HG03066 (cell line): ENCODE data around the gene ERC2.

Experiments used
- ATAC-seq: cut with Tn5 transposase; IDR thresholded peaks from one replicate; pipeline ENCODE4 v1.9.1; 2021; ENCODE audit warnings: low read depth; ENCODE audit not compliant: unreplicated experiment

The ERC2 gene

GRCh38 chr3:55737186-55737585 lies 731.1 kb downstream of the ERC2 start:
- ATAC-seq, result no peak

- ATAC-seq, result no peak
Measured at GRCh38 chr3:55735976-55736375, 732.3 kb downstream of the ERC2 start.

- no peak for ATAC-seq
Measured at GRCh38 chr3:55731741-55732140, 736.5 kb downstream of the ERC2 start.

GRCh38 chr3:55729546-55729945 lies 738.7 kb downstream of the ERC2 start:
- no peak for ATAC-seq

- ATAC-seq, result no peak
Measured at GRCh38 chr3:55728461-55729100, 739.7 kb downstream of the ERC2 start.

GRCh38 chr3:55726501-55726775 lies 741.8 kb downstream of the ERC2 start:
- ATAC-seq, result no peak

GRCh38 chr3:55725681-55726500 lies 742.4 kb downstream of the ERC2 start:
- no peak for ATAC-seq

- ATAC-seq, result no peak
Measured at GRCh38 chr3:55724821-55725220, 743.4 kb downstream of the ERC2 start.

GRCh38 chr3:55724407-55724784 lies 743.9 kb downstream of the ERC2 start:
- ATAC-seq, result no peak

- no peak for ATAC-seq
Measured at GRCh38 chr3:55723653-55724406, 744.4 kb downstream of the ERC2 start.

- no peak for ATAC-seq
Measured at GRCh38 chr3:55721716-55722484, 746.4 kb downstream of the ERC2 start.

GRCh38 chr3:55720614-55721013 lies 747.7 kb downstream of the ERC2 start:
- no peak for ATAC-seq

- ATAC-seq, result no peak
Measured at GRCh38 chr3:55719508-55719907, 748.8 kb downstream of the ERC2 start.

GRCh38 chr3:55719006-55719405 lies 749.3 kb downstream of the ERC2 start:
- no peak for ATAC-seq

- no peak for ATAC-seq
Measured at GRCh38 chr3:55718521-55718921, 749.7 kb downstream of the ERC2 start.

- ATAC-seq, result no peak
Measured at GRCh38 chr3:55718074-55718473, 750.2 kb downstream of the ERC2 start.

- no peak for ATAC-seq
Measured at GRCh38 chr3:55717481-55717880, 750.8 kb downstream of the ERC2 start.

GRCh38 chr3:55716611-55717225 lies 751.5 kb downstream of the ERC2 start:
- no peak for ATAC-seq

GRCh38 chr3:55716044-55716443 lies 752.2 kb downstream of the ERC2 start:
- no peak for ATAC-seq

GRCh38 chr3:55714057-55714456 lies 754.2 kb downstream of the ERC2 start:
- no peak for ATAC-seq

GRCh38 chr3:55711646-55712045 lies 756.6 kb downstream of the ERC2 start:
- ATAC-seq, result no peak
